ENCODE measurements around the gene PALLD. TPM values are rescaled to one million over a fixed set of nuclear protein-coding genes. Genes with fewer than 3 reads are reported as not detected.

The PALLD gene
- total RNA-seq, 1 experiment from 2014 or later, result 18.3 TPM

DNA sequence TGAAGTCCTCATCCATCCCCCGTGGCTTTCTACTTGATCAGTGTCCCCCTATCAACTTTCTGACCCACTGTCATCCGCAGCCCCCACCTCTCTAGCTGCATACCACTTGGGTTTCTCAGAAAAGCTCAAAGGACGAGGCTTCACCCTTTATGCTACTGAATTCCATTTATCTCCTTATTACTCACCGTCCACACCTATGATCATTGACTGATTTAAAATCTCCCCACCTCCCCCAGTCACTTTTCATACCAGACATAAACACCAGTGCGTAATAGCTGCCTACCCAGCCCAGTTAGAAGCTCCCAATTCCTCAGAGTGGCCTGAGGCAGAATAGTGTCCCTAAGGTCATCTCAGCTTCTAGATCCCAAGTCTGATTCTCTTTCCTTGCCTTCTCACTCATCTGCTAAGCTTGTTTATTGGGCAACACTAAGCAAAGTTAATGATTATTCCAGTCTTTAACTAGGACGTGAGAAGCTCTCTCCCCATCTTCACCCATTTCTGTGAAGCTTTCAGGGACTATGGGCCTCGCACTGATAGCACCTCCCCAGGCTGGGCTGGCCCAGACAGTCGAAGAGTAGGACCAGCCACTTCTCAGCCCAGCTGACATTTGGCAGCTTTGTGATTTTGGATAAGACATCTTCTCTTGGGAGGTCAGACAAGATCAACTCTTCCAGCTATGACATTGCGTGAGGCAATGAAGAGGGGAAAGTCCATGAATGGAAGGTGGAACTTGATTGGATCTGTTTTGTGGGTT lies 9.4 kb upstream of the PALLD start:
- no CpG with 5 or more reads among the region's 9 CpGs for WGBS (ENCODE audit: extremely low coverage, insufficient read length, low lambda C conversion rate)
- Histone ChIP-seq H3K9ac (ENCODE audit: extremely low read depth, insufficient read length, low read length) (no peak overlapping the region), H3K14ac (ENCODE audit: insufficient read depth, low read length) (no peak overlapping the region), H2AK5ac (ENCODE audit: insufficient read length, low read length) (no peak overlapping the region), H2BK120ac (ENCODE audit: low read depth, low read length, poor library complexity, severe bottlenecking) (no peak overlapping the region), H2BK5ac (ENCODE audit: insufficient read length, low read length) (no peak overlapping the region), H4K20me1 (ENCODE audit: control insufficient read depth, insufficient read depth, insufficient read length) (no peaks in the 10 kb centered on the region), H3K23me2 (ENCODE audit: insufficient read length, low read depth, low read length, poor library complexity, severe bottlenecking) (no peaks in the 10 kb centered on the region), H3K56ac (ENCODE audit: insufficient read length, low read depth, low read length) (no peak overlapping the region), H3K4ac (ENCODE audit: low read depth, low read length) (no peak overlapping the region), H3T11ph (ENCODE audit: low read length) (no peak overlapping the region), H4K91ac (ENCODE audit: insufficient read length, low read depth, low read length) (no peak overlapping the region), H3K18ac (ENCODE audit: insufficient read length, low read depth, low read length) (no peak overlapping the region), H3K27ac (ENCODE audit: insufficient read length, low read depth, low read length) (no peak overlapping the region), H4K5ac (ENCODE audit: insufficient read length, low read depth, low read length) (no peak overlapping the region), H3K4me1 (ENCODE audit: insufficient read depth, low read length) (no peaks in the 10 kb centered on the region), H3K27me3 (ENCODE audit: insufficient read depth, low read length) (no peaks in the 10 kb centered on the region), H2AFZ (ENCODE audit: low read length) (no peak overlapping the region), H4K8ac (replicated peaks; ENCODE audit: insufficient read length, low read depth, low read length) (no peak overlapping the region), H3K9me3 (ENCODE audit: control insufficient read depth, low read depth, low read length) (no peaks in the 10 kb centered on the region), H3K79me1 (ENCODE audit: insufficient read depth, low read depth, low read length, poor library complexity, severe bottlenecking) (no peaks in the 10 kb centered on the region), H3K4me2 (ENCODE audit: insufficient read depth, insufficient read length, low read length) (no peak overlapping the region), H2BK20ac (ENCODE audit: low read depth, low read length, poor library complexity, severe bottlenecking) (no peak overlapping the region), H3K23ac (ENCODE audit: insufficient read length, low read depth, low read length) (no peak overlapping the region), H3K79me2 (ENCODE audit: insufficient read depth, low read length) (no peaks in the 10 kb centered on the region), H2BK12ac (ENCODE audit: insufficient read length, low read depth, low read length) (no peak overlapping the region), H2BK15ac (ENCODE audit: low read depth, low read length) (no peak overlapping the region)
- no peaks in the 10 kb centered on the region for H3K4me1 Mint-ChIP-seq
- TF ChIP-seq, protein P1, sequence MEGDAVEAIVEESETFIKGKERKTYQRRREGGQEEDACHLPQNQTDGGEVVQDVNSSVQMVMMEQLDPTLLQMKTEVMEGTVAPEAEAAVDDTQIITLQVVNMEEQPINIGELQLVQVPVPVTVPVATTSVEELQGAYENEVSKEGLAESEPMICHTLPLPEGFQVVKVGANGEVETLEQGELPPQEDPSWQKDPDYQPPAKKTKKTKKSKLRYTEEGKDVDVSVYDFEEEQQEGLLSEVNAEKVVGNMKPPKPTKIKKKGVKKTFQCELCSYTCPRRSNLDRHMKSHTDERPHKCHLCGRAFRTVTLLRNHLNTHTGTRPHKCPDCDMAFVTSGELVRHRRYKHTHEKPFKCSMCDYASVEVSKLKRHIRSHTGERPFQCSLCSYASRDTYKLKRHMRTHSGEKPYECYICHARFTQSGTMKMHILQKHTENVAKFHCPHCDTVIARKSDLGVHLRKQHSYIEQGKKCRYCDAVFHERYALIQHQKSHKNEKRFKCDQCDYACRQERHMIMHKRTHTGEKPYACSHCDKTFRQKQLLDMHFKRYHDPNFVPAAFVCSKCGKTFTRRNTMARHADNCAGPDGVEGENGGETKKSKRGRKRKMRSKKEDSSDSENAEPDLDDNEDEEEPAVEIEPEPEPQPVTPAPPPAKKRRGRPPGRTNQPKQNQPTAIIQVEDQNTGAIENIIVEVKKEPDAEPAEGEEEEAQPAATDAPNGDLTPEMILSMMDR (conservative IDR thresholded peaks at IDR 0.05), result no peak
- H3K27ac Mint-ChIP-seq, result peak overlapping the region in 1 of 3 experiments; percentile 54; a peak in 1 of 7 replicates
- H3K27me3 Mint-ChIP-seq (ENCODE audit: low read depth), result no peaks in the 10 kb centered on the region; the same call in 1 of the 2 replicates
- H3K4me3 Mint-ChIP-seq, result no peak overlapping the region
- no peaks in the 10 kb centered on the region for H3K36me3 Mint-ChIP-seq (ENCODE audit: insufficient read depth in 1 of 3, low read depth in 3 of 3)
- no peak for DNase-seq
- no peaks in the 10 kb centered on the region for H3K9me3 Mint-ChIP-seq

All from H9 (cell line).